Lung (tissue), 12 donors: Measurements from ENCODE around the gene CLK2. TPM values are rescaled to one million over a fixed set of nuclear protein-coding genes. Genes with fewer than 3 reads are reported as not detected.
"Not testable (repeated sequence)": the region's sequence is repeated elsewhere in the genome, so short reads cannot be mapped to it uniquely, and the experiment has no call there.

ENCODE experiments used
- ATAC-seq: fragments of 200-7000 bp; cut with Tn5 transposase; one replicate; pipeline ENCODE4 v1.9.1; 2020; ENCODE audit warnings: moderate number of reproducible peaks; ENCODE audit not compliant: insufficient read depth, low FRiP score
- DNase-seq, 3 donors: peaks; one replicate each; pipeline ENCODE4 v3.0.0-alpha.2; 2013 to 2017
- H3K27ac ChIP-seq, 2 donors: one replicate each; pipeline ENCODE4 v1.5.1; 2013; ENCODE audit warnings: mild to moderate bottlenecking in 2 of 2, moderate library complexity in 2 of 2, control low read depth in 1 of 2, inconsistent platforms in 1 of 2, low read depth in 1 of 2, low read length in 1 of 2
- H3K27me3 ChIP-seq, 3 donors: one replicate each; pipeline ENCODE4 v1.5.1; 2013; ENCODE audit warnings: low read length in 2 of 3; ENCODE audit not compliant: control insufficient read depth in 3 of 3, insufficient read depth in 3 of 3
- H3K36me3 ChIP-seq, 4 donors: one replicate each; pipeline ENCODE4 v1.5.1; 2013; ENCODE audit warnings: low read length in 4 of 4, mild to moderate bottlenecking in 1 of 4, moderate library complexity in 1 of 4; ENCODE audit not compliant: control insufficient read depth in 4 of 4, insufficient read depth in 4 of 4
- H3K4me1 ChIP-seq, 5 donors: one replicate each; pipeline ENCODE4 v1.5.1; 2013; ENCODE audit warnings: low read length in 5 of 5, mild to moderate bottlenecking in 2 of 5, moderate library complexity in 1 of 5; ENCODE audit not compliant: control insufficient read depth in 5 of 5, insufficient read depth in 5 of 5
- H3K4me3 ChIP-seq: one replicate; pipeline ENCODE4 v1.5.1; 2013; ENCODE audit warnings: mild to moderate bottlenecking, control low read depth, moderate library complexity
- H3K9ac ChIP-seq, 2 donors: one replicate each; pipeline ENCODE4 v1.5.1; 2013; ENCODE audit warnings: low read length in 2 of 2, control low read depth in 1 of 2; ENCODE audit not compliant: insufficient read depth in 1 of 2
- H3K9me3 ChIP-seq, 4 donors: one replicate each; pipeline ENCODE4 v1.5.1; 2013; ENCODE audit warnings: low read length in 3 of 4, mild to moderate bottlenecking in 1 of 4, moderate library complexity in 1 of 4; ENCODE audit not compliant: control insufficient read depth in 4 of 4, insufficient read depth in 3 of 4
- WGBS, 2 donors: extraction: QIAGEN DNeasy Blood & Tissue Kit; methylation state at CpG; one replicate each; pipeline ENCODE4 v1.1.7; 2013; 5-methylcytosine and 5-hydroxymethylcytosine counted together
- polyA plus RNA-seq, 2 donors: library from polyadenylated mRNA; stranded (reverse); fragments of 200-250 nt; gene quantifications; one replicate each; pipeline ENCODE4 v1.2.1, GENCODE V29; 2013
- total RNA-seq, 2 donors: library from RNA; depleted of rRNA in 1 of 2; stranded (reverse); fragments of >200 nt in 1 of 2; gene quantifications; one replicate each; pipeline ENCODE4 v1.2.1, GENCODE V29; 2014 to 2021
- TF ChIP-seq, protein P1 (sequence below): IDR thresholded peaks from 2 replicates; pipeline ENCODE4 v1.5.1; 2012; ENCODE audit warnings: mild to moderate bottlenecking; ENCODE audit errors: control extremely low read depth, extremely low read depth
- donor health status: control.
- donor health status: control.
- donor health status: Bipolar disorder and iron deficiency.
- donor health status: healthy.
- donor health status: DM: yes; HTN: yes; CAD: no.

The CLK2 gene
- total and polyA plus RNA-seq, 4 donors = 41.1 to 56.5 (median 54.2) TPM

DNA sequence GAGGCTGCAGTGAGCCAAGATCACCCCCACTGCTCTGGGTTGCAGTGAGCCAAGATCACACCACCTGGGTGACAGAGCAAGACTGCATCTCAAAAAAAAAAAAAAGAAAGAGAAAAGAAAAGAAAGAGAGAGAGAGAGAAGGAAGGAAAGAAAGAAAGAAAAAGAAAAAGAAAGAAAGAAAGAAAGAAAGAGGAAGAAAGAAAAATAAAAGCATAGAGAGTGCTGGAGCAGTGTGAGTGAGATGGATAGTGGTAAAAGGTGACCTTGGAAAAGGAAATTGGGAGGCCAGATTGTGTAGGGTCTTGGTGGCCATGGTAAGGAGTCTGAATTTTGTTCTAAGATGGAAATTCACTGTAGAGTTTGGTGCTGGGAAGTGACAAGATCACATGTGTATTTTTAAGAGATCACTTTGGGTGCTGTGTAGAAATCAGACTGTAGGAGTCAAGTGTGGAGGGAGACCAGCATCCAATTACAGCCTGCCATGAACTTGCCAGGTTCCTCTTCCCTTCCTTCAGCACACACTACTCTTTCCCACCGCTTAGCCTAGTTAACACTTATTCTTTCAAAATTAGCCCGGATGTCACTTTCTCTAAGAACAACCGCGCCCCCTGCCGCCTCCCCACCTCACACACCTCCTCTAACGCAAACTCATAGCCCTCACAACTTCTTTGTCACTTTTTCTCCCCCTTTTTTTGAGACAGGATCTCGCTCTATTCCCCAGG is 47.0 kb downstream of the CLK2 start:
- Histone ChIP-seq H3K4me3 (peak overlapping the region; percentile 60), H3K4me1 (peaks cover 0 to 14% (median 7%) of the 10 kb centered on the region in 5 donors), H3K9me3 (no peaks in the 10 kb centered on the region), H3K27ac (peak overlapping the region; percentile 86 to 94), H3K36me3 (no peaks in the 10 kb centered on the region), H3K27me3 (no peaks in the 10 kb centered on the region), H3K9ac (peak overlapping the region; percentile 18 to 84)
- TF ChIP-seq, protein P1, sequence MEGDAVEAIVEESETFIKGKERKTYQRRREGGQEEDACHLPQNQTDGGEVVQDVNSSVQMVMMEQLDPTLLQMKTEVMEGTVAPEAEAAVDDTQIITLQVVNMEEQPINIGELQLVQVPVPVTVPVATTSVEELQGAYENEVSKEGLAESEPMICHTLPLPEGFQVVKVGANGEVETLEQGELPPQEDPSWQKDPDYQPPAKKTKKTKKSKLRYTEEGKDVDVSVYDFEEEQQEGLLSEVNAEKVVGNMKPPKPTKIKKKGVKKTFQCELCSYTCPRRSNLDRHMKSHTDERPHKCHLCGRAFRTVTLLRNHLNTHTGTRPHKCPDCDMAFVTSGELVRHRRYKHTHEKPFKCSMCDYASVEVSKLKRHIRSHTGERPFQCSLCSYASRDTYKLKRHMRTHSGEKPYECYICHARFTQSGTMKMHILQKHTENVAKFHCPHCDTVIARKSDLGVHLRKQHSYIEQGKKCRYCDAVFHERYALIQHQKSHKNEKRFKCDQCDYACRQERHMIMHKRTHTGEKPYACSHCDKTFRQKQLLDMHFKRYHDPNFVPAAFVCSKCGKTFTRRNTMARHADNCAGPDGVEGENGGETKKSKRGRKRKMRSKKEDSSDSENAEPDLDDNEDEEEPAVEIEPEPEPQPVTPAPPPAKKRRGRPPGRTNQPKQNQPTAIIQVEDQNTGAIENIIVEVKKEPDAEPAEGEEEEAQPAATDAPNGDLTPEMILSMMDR = peak; percentile 52
- ATAC-seq = peak; percentile 36
- DNase-seq = peak; percentile 77 to 79 (median 79)
- 1% methylated on average over 7 of the region's 7 CpGs for WGBS, 2 donors

DNA sequence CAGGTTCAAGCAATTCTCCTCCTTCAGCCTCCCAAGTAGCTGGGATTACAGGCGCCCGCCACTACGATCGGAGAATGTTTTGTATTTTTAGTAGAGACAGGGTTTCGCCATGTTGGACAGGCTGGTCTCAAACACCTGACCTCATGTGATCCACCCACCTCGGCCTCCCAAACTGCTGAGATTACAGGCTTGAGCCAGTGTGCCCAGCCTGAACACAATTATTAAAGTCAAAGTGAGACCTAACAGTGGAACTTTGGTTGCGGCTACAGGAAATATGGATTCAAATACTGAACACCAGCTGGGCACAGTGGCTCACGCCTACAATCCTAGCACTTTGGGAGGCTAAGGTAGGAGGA is 47.9 kb downstream of the CLK2 start:
- H3K27me3 ChIP-seq, H3K36me3 ChIP-seq, ATAC-seq, H3K9ac ChIP-seq, H3K9me3 ChIP-seq, H3K4me3 ChIP-seq, DNase-seq: not testable (repeated sequence)
- H3K27ac ChIP-seq = peak overlapping the region in 1 of 2 donors; percentile 52
- H3K4me1 ChIP-seq = peaks cover 0 to 14% (median 7%) of the 10 kb centered on the region in 5 donors
- 94 to 96% methylated on average over 8 of the region's 8 CpGs for WGBS, 2 donors

DNA sequence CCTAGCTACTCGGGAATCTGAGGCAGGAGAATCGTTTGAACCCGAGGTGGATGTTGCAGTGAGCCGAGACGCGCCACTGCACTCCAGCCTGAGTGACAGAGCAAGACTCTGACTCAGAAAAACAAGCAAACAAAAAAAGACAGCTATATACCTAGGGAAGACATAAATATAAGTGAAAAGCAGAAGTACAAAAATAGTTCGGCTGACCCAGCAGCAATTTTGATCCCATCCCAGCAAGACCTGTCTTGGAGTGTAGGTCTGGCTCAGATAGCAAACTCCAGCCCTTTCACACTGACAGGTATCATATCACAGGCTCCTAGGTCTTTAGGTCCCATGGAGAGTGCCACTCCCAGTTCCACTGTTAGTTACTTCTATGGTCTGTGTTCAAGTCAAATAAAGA is 50.3 kb downstream of the CLK2 start:
- no peak overlapping the region for H3K4me3 ChIP-seq
- H3K36me3 ChIP-seq = no peaks in the 10 kb centered on the region
- WGBS, 2 donors = 48 to 70% methylated on average over 7 of the region's 7 CpGs
- peaks cover 1 to 11% (median 5%) of the 10 kb centered on the region in 5 donors for H3K4me1 ChIP-seq
- H3K27me3 ChIP-seq = no peaks in the 10 kb centered on the region
- ATAC-seq (no peak), DNase-seq (no peak)
- H3K9ac ChIP-seq = no peak overlapping the region
- H3K9me3 ChIP-seq = no peaks in the 10 kb centered on the region
- TF ChIP-seq, protein P1 = no peak
- H3K27ac ChIP-seq = no peak overlapping the region

DNA sequence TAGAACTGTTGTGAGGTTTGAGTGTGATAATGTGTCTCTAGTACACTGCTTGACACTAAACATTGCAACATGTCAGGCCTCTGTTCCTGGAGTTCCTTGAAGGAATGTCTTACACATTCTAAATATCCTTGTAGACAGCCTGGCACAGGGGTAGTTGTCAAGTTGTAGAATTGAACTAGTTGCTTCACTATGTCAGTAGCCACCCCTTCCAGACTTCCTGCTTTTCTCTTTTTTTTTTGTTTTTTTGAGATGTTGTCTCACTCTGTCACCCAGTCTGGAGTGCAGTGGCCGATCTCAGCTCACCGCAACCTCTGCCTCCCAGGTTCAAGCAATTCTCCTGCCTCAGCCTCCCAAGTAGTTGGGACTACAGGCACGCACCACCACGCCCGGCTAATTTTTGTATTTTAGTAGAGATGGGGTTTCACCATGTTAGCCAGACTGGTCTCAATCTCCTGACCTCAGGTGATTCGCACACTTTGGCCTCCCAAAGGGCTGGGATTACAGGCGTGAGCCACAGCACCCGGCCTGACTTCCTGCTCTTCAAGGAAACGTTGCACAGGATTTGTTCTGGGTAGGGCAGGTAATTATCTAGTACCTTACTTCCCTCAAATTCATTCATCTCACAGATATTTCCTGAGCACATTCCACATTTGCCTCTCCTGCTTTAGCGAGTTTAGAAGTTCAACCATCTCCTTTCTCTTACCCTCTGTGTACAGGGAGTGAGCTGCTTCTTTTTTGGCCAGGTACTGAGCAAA is 52.9 kb downstream of the CLK2 start:
- not testable (repeated sequence) for H3K36me3 ChIP-seq, DNase-seq, ATAC-seq, H3K27ac ChIP-seq, H3K9me3 ChIP-seq, H3K4me3 ChIP-seq, H3K27me3 ChIP-seq, H3K4me1 ChIP-seq, H3K9ac ChIP-seq
- 63 to 85% methylated on average over 10 of the region's 10 CpGs for WGBS, 2 donors
